CD14-positive monocyte (primary cell): ENCODE measurements around the gene ATP2B1. TPM values are rescaled to one million over a fixed set of nuclear protein-coding genes. Genes with fewer than 3 reads are reported as not detected.
A peak's percentile ranks its signal among the peaks of the same experiment; 100 is the strongest.

ENCODE experiments used
- DNase-seq, 3 donors: peaks; one replicate each; pipeline ENCODE4 v3.0.0-alpha.2; 2011 to 2022
- H2AFZ ChIP-seq: 2 replicates; pipeline ENCODE4 v1.6.0; 2012; ENCODE audit warnings: mild to moderate bottlenecking, low read depth, low read length, inconsistent platforms; ENCODE audit not compliant: insufficient read depth, poor library complexity, severe bottlenecking
- H3K27ac ChIP-seq, 2 donors: 1 replicate in 1 of 2; 2 replicates in 1 of 2; pipeline ENCODE4 v1.5.1; 2012 to 2013; ENCODE audit warnings: low read length in 2 of 2, control low read depth in 1 of 2, inconsistent platforms in 1 of 2, low read depth in 1 of 2, mild to moderate bottlenecking in 1 of 2
- H3K27me3 ChIP-seq, 2 donors: one replicate each; pipeline versions ENCODE4 v1.6.0 to v1.6.1; 2011 to 2013; ENCODE audit warnings: low read length in 2 of 2; ENCODE audit not compliant: control insufficient read depth in 2 of 2, insufficient read depth in 2 of 2
- H3K36me3 ChIP-seq, 2 donors: replicated peaks in 1 of 2; 1 replicate in 1 of 2; 2 replicates in 1 of 2; pipeline versions ENCODE4 v1.5.1 to v1.6.1; 2012 to 2013; ENCODE audit warnings: low read length in 2 of 2, control low read depth in 1 of 2, inconsistent platforms in 1 of 2, mild to moderate bottlenecking in 1 of 2; ENCODE audit not compliant: insufficient read depth in 2 of 2, control insufficient read depth in 1 of 2
- H3K4me1 ChIP-seq, 2 donors: 1 replicate in 1 of 2; 2 replicates in 1 of 2; pipeline versions ENCODE4 v1.5.1 to v1.6.1; 2012 to 2013; ENCODE audit warnings: low read length in 2 of 2, control low read depth in 1 of 2, inconsistent platforms in 1 of 2, mild to moderate bottlenecking in 1 of 2, moderate library complexity in 1 of 2; ENCODE audit not compliant: insufficient read depth in 2 of 2, control insufficient read depth in 1 of 2
- H3K4me2 ChIP-seq: replicated peaks from 2 replicates; pipeline ENCODE3; 2012; ENCODE audit warnings: low read length, moderate library complexity, mild to moderate bottlenecking; ENCODE audit not compliant: poor library complexity, severe bottlenecking; ENCODE audit errors: extremely low read depth
- H3K4me3 ChIP-seq, 3 experiments: fragments of 200-600 bp in 1 of 3; sonication (generic) in 1 of 3; replicated peaks in 1 of 3; 1 replicate in 2 of 3; 2 replicates in 1 of 3; pipeline ENCODE4 v1.5.1; 2011 to 2013; ENCODE audit warnings: low read length in 3 of 3, mild to moderate bottlenecking in 3 of 3, control low read depth in 2 of 3, low read depth in 2 of 3, inconsistent platforms in 1 of 3, moderate library complexity in 1 of 3
- H3K79me2 ChIP-seq: 2 replicates; pipeline ENCODE4 v1.6.0; 2012; ENCODE audit warnings: mild to moderate bottlenecking, control low read depth, inconsistent platforms, low read length, moderate library complexity; ENCODE audit not compliant: insufficient read depth
- H3K9ac ChIP-seq: 2 replicates; pipeline ENCODE4 v1.6.0; 2017; ENCODE audit warnings: low read length, mild to moderate bottlenecking; ENCODE audit not compliant: insufficient read depth, poor library complexity, severe bottlenecking
- H3K9me3 ChIP-seq, 2 donors: replicated peaks in 1 of 2; 1 replicate in 1 of 2; 2 replicates in 1 of 2; pipeline versions ENCODE4 v1.5.1 to v1.6.1; 2012 to 2013; ENCODE audit warnings: low read length in 2 of 2, control low read depth in 1 of 2; ENCODE audit not compliant: control insufficient read depth in 1 of 2, insufficient read depth in 1 of 2
- H4K20me1 ChIP-seq: 2 replicates; pipeline ENCODE4 v1.6.0; 2012; ENCODE audit warnings: mild to moderate bottlenecking, low read length, control low read depth, moderate library complexity; ENCODE audit not compliant: insufficient read depth
- H3K27ac Mint-ChIP-seq, 7 donors: one replicate each; pipeline ENCODE4 v1.8.0; 2020; ENCODE audit warnings: mild to moderate bottlenecking in 7 of 7, mixed read lengths in 7 of 7, moderate library complexity in 6 of 7, inconsistent platforms in 2 of 7
- H3K27me3 Mint-ChIP-seq, 3 donors: one replicate each; pipeline ENCODE4 v1.8.0; 2021 to 2022; ENCODE audit warnings: low read depth in 3 of 3, mild to moderate bottlenecking in 3 of 3, mixed read lengths in 3 of 3, moderate library complexity in 3 of 3, inconsistent platforms in 1 of 3
- H3K36me3 Mint-ChIP-seq, 2 donors: one replicate each; pipeline ENCODE4 v1.8.0; 2020; ENCODE audit warnings: mixed read lengths in 2 of 2, inconsistent platforms in 1 of 2, mild to moderate bottlenecking in 1 of 2
- H3K4me1 Mint-ChIP-seq: one replicate; pipeline ENCODE4 v1.8.0; 2020; ENCODE audit warnings: mild to moderate bottlenecking, mixed read lengths
- H3K4me3 Mint-ChIP-seq, 2 donors: one replicate each; pipeline ENCODE4 v1.8.0; 2020; ENCODE audit warnings: mild to moderate bottlenecking in 2 of 2, mixed read lengths in 2 of 2, moderate library complexity in 1 of 2
- H3K9me3 Mint-ChIP-seq, 7 donors: one replicate each; pipeline ENCODE4 v1.8.0; 2020 to 2022; ENCODE audit warnings: mixed read lengths in 7 of 7, mild to moderate bottlenecking in 6 of 7, moderate library complexity in 6 of 7, inconsistent platforms in 2 of 7
- WGBS: methylation state at CpG from one replicate; pipeline ENCODE4 v1.1.5; 2013; ENCODE audit warnings: missing lambda C conversion rate; ENCODE audit not compliant: insufficient coverage; 5-methylcytosine and 5-hydroxymethylcytosine counted together
- intact Hi-C, 2 donors: fragments of 100-400 bp; cut with micrococcal nuclease; formaldehyde crosslinking; loops; one replicate each; pipeline versions ENCODE4 v1.15.0 to v1.15.1; 2023
- polyA plus RNA-seq, 3 donors: library from polyadenylated mRNA; depleted of rRNA in 1 of 3; unstranded in 2 of 3; stranded (reverse) in 1 of 3; fragments of 300-500 nt in 2 of 3; fragments of >200 nt in 1 of 3; fragmentation: Illumina TruSeq in 2 of 3; gene quantifications; 1 replicate in 2 of 3; 2 replicates in 1 of 3; pipeline ENCODE4 v1.2.3, GENCODE V29; 2012 to 2021
- TF ChIP-seq, protein P1 (sequence below): fragments of 200-600 bp; IDR thresholded peaks from one replicate; pipeline ENCODE4 v1.8.0; 2022; ENCODE audit warnings: antibody characterized with exemption, mild to moderate bottlenecking

ATP2B1 gene
- polyA plus RNA-seq, 3 donors, result 35.9 to 59.3 (median 53.9) TPM

DNA sequence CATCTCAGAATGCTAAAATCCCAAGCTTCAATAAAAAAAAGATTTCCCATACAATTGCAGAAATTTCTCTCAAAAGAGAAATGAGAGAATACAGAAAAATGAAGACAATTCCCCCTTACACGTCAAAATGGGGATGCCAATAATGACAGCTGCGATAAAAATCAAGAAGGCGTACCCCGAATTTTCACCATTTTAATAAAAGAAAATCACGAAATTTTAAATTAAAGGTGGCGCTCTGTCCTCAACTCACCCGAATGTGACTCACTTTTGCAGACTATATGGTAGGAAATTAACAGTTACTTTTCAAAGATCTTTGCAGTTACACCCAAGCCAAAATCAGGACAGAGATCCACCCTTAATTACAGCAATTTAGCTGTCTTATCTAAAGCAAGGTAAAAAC, 2.1 kb downstream of the ATP2B1 start:
- H3K9me3 ChIP-seq, result no peaks in the 10 kb centered on the region
- H3K9me3 Mint-ChIP-seq, result peaks cover 0 to 9% (median 3%) of the 10 kb centered on the region in 7 donors
- peak overlapping the region; percentile 75 to 98 (median 75) for H3K4me3 ChIP-seq
- peaks cover 73% of the 10 kb centered on the region for H3K79me2 ChIP-seq
- no peak overlapping the region for H2AFZ ChIP-seq
- H3K36me3 Mint-ChIP-seq, result peaks cover 51 to 52% of the 10 kb centered on the region in 2 donors
- peak overlapping the region in 1 of 2 donors; percentile 98 for H3K27ac ChIP-seq
- peak overlapping the region; percentile 99 to 100 for H3K4me3 Mint-ChIP-seq
- H3K4me1 Mint-ChIP-seq, result peaks cover 40% of the 10 kb centered on the region
- H3K36me3 ChIP-seq, result no peaks in the 10 kb centered on the region
- no CpG with 5 or more reads among the region's 7 CpGs for WGBS
- H3K4me1 ChIP-seq, result peaks cover 21 to 41% of the 10 kb centered on the region in 2 donors
- H3K27me3 ChIP-seq, result peaks cover 0 to 4% of the 10 kb centered on the region in 2 donors
- H3K9ac ChIP-seq, result peak overlapping the region; percentile 99
- intact Hi-C loops, result loop anchor here (5.0 kb wide), 2 partner anchors 151 to 156 kb away; no protein-coding TSS in a partner anchor
- TF ChIP-seq, protein P1, sequence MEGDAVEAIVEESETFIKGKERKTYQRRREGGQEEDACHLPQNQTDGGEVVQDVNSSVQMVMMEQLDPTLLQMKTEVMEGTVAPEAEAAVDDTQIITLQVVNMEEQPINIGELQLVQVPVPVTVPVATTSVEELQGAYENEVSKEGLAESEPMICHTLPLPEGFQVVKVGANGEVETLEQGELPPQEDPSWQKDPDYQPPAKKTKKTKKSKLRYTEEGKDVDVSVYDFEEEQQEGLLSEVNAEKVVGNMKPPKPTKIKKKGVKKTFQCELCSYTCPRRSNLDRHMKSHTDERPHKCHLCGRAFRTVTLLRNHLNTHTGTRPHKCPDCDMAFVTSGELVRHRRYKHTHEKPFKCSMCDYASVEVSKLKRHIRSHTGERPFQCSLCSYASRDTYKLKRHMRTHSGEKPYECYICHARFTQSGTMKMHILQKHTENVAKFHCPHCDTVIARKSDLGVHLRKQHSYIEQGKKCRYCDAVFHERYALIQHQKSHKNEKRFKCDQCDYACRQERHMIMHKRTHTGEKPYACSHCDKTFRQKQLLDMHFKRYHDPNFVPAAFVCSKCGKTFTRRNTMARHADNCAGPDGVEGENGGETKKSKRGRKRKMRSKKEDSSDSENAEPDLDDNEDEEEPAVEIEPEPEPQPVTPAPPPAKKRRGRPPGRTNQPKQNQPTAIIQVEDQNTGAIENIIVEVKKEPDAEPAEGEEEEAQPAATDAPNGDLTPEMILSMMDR, result no peak
- peaks cover 70% of the 10 kb centered on the region for H4K20me1 ChIP-seq
- peaks cover 4 to 30% (median 25%) of the 10 kb centered on the region in 3 donors for H3K27me3 Mint-ChIP-seq
- peak overlapping the region in 4 of 7 donors; percentile 96 to 99 (median 98) for H3K27ac Mint-ChIP-seq
- H3K4me2 ChIP-seq, result peak overlapping the region; percentile 88
- DNase-seq, result no peak

DNA sequence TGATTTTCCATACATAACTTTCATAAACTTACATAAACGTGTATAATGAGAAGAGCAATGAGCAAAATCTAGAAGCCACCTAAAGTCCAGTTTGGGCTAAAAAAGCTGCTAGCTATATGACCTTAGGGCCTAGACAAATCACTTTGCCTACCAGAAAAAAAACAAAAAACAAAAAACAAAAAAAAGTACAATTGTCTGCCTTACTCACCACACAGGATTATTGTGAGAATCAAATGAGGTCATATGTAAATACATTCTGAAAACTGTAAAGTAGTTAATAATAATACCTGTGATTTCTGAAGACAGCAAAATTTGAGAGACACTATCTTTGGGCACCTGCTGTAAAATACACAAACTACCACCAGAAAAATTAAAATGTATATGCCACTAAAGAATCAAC, 4.2 kb downstream of the ATP2B1 start:
- Mint-ChIP-seq H3K9me3 (peaks cover 0 to 8% (median 3%) of the 10 kb centered on the region in 7 donors), H3K4me1 (peaks cover 42% of the 10 kb centered on the region), H3K27me3 (peaks cover 0 to 14% (median 13%) of the 10 kb centered on the region in 3 donors), H3K27ac (no peak overlapping the region), H3K4me3 (peak overlapping the region; percentile 65 to 100), H3K36me3 (peaks cover 63 to 64% of the 10 kb centered on the region in 2 donors)
- H3K36me3 ChIP-seq, result no peaks in the 10 kb centered on the region
- no peak overlapping the region for H3K9ac ChIP-seq
- H3K27ac ChIP-seq, result no peak overlapping the region
- no peaks in the 10 kb centered on the region for H3K9me3 ChIP-seq
- no peak for DNase-seq
- peaks cover 13 to 25% of the 10 kb centered on the region in 2 donors for H3K4me1 ChIP-seq
- peak overlapping the region; percentile 12 for H3K4me2 ChIP-seq
- H3K27me3 ChIP-seq, result peaks cover 0 to 4% of the 10 kb centered on the region in 2 donors
- intact Hi-C loops, result no loop called here
- no peak overlapping the region for H2AFZ ChIP-seq
- H4K20me1 ChIP-seq, result peaks cover 91% of the 10 kb centered on the region
- peaks cover 90% of the 10 kb centered on the region for H3K79me2 ChIP-seq
- TF ChIP-seq, protein P1, result no peak
- WGBS, result no CpG with 5 or more reads among the region's 1 CpG
- peak overlapping the region in 1 of 3 experiments; percentile 98 for H3K4me3 ChIP-seq
